DMS114 treated with DMSO at 0.1 percent for 48 hours (cell line): Measurements from ENCODE around the gene KIF18B.

Experiments
- DNase-seq: peaks from one replicate; lab custom pipeline; 2025; ENCODE audit not compliant: unreplicated experiment; lab: John Stamatoyannopoulos, UW

The KIF18B gene

GRCh38 chr17:44941712-44942331 is 5.8 kb downstream of the KIF18B start:
- DNase-seq = no peak

GRCh38 chr17:44940768-44941167 is 6.8 kb downstream of the KIF18B start:
- DNase-seq = no peak

- DNase-seq = no peak
These were observed 7.3 kb downstream of the KIF18B start for GRCh38 chr17:44940317-44940716.

- no peak for DNase-seq
These were observed 12.5 kb downstream of the KIF18B start for GRCh38 chr17:44935116-44935515.

- no peak for DNase-seq
These were observed 12.8 kb downstream of the KIF18B start for GRCh38 chr17:44934745-44935105.

GRCh38 chr17:44933824-44934744 is 13.5 kb downstream of the KIF18B start:
- DNase-seq = no peak

GRCh38 chr17:44932787-44933097 is 14.8 kb downstream of the KIF18B start:
- DNase-seq = no peak

- DNase-seq = no peak
These were observed 15.3 kb downstream of the KIF18B start for GRCh38 chr17:44932096-44932786.

GRCh38 chr17:44931376-44931775 is 16.2 kb downstream of the KIF18B start:
- no peak for DNase-seq

GRCh38 chr17:44930667-44931066 is 16.9 kb downstream of the KIF18B start:
- no peak for DNase-seq

- no peak for DNase-seq
These were observed 18.4 kb downstream of the KIF18B start for GRCh38 chr17:44928950-44929720.

GRCh38 chr17:44928136-44928535 is 19.4 kb downstream of the KIF18B start:
- no peak for DNase-seq

- DNase-seq = no peak
These were observed 19.9 kb downstream of the KIF18B start for GRCh38 chr17:44927696-44928095.

- no peak for DNase-seq
These were observed 20.6 kb downstream of the KIF18B start for GRCh38 chr17:44926821-44927525.

- DNase-seq = no peak
These were observed 21.6 kb downstream of the KIF18B start for GRCh38 chr17:44925731-44926697.

GRCh38 chr17:44924107-44924544 is 23.4 kb downstream of the KIF18B start:
- no peak for DNase-seq

- DNase-seq = no peak
These were observed 24.7 kb downstream of the KIF18B start for GRCh38 chr17:44922746-44923470.

GRCh38 chr17:44922136-44922535 is 25.4 kb downstream of the KIF18B start:
- no peak for DNase-seq
